NT2/D1 (cell line): ENCODE data around the gene AVL9.

Source experiments
- DNase-seq: peaks from one replicate; pipeline ENCODE4 v3.0.0-alpha.2; 2011; ENCODE audit warnings: low read depth, low spot score
- H3K27me3 ChIP-seq: 2 replicates; pipeline ENCODE4 v1.6.0; 2011; ENCODE audit warnings: mild to moderate bottlenecking; ENCODE audit not compliant: insufficient read length, insufficient read depth
- H3K36me3 ChIP-seq: 2 replicates; pipeline ENCODE4 v1.6.1; 2011; ENCODE audit warnings: mild to moderate bottlenecking, low read length, mixed read lengths; ENCODE audit not compliant: insufficient read depth, insufficient read length
- H3K4me1 ChIP-seq: 2 replicates; pipeline ENCODE4 v1.5.1; 2011; ENCODE audit not compliant: insufficient read depth, insufficient read length
- H3K4me3 ChIP-seq: 2 replicates; pipeline ENCODE4 v1.5.1; 2011; ENCODE audit warnings: low read depth; ENCODE audit not compliant: insufficient read length
- H3K9ac ChIP-seq: 2 replicates; pipeline ENCODE4 v1.6.0; 2011; ENCODE audit warnings: low read depth; ENCODE audit not compliant: insufficient read length
- H3K9me3 ChIP-seq: 2 replicates; pipeline ENCODE4 v1.5.1; 2011; ENCODE audit warnings: mild to moderate bottlenecking, low read length; ENCODE audit not compliant: insufficient read depth
- SUZ12 ChIP-seq: IDR thresholded peaks from 2 replicates; pipeline ENCODE4 v1.6.1; 2011; ENCODE audit not compliant: insufficient read length, insufficient read depth; ENCODE audit errors: extremely low read depth
- YY1 ChIP-seq: IDR thresholded peaks from 2 replicates; pipeline ENCODE4 v1.6.1; 2011; ENCODE audit not compliant: insufficient read length, insufficient read depth
- ZNF274 ChIP-seq: IDR thresholded peaks from 2 replicates; pipeline ENCODE4 v1.6.1; 2011; ENCODE audit warnings: mild to moderate bottlenecking, low read depth, low read length

AVL9 gene

GRCh38 chr7:32577421-32577820, 82.1 kb downstream of the AVL9 start:
- TF ChIP-seq YY1 = no peak
- no peak for TF ChIP-seq ZNF274
- no peak for TF ChIP-seq SUZ12
- peaks cover 74% of the 10 kb centered on the region for H3K36me3 ChIP-seq
- no peak overlapping the region for H3K4me3 ChIP-seq
- H3K9ac ChIP-seq = no peak overlapping the region
- no peak for DNase-seq
- H3K9me3 ChIP-seq = no peaks in the 10 kb centered on the region
- H3K27me3 ChIP-seq = no peaks in the 10 kb centered on the region
- no peaks in the 10 kb centered on the region for H3K4me1 ChIP-seq

- no peaks in the 10 kb centered on the region for H3K4me1 ChIP-seq
- DNase-seq = no peak
- no peaks in the 10 kb centered on the region for H3K27me3 ChIP-seq
- no peak overlapping the region for H3K4me3 ChIP-seq
- peaks cover 68% of the 10 kb centered on the region for H3K36me3 ChIP-seq
- H3K9ac ChIP-seq = no peak overlapping the region
- TF ChIP-seq ZNF274 (no peak), SUZ12 (no peak), YY1 (no peak)
- H3K9me3 ChIP-seq = no peaks in the 10 kb centered on the region
Measured at GRCh38 chr7:32579776-32580175, 84.5 kb downstream of the AVL9 start.

DNA sequence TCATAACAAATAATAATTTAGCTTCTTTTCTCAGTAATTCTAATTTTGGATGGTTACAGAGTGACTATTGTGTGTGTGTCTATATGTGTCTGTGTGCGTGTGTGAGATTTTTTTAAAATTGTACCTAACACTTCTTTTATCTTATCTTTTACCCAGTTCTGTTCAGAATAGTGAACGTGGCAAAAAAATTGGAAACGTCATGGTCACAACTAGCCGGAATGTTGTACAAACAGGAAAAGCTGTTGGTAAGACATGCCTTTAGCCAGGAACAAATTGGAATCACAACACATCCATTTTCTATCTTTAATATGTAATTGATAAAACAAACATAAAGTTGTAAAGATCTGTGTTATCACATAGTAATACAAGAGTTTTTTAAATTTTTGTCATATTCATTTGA, 85.4 kb downstream of the AVL9 start:
- Histone ChIP-seq H3K9ac (no peak overlapping the region), H3K27me3 (no peaks in the 10 kb centered on the region), H3K9me3 (no peaks in the 10 kb centered on the region), H3K4me3 (no peak overlapping the region), H3K4me1 (no peaks in the 10 kb centered on the region), H3K36me3 (peaks cover 64% of the 10 kb centered on the region)
- DNase-seq = no peak
- TF ChIP-seq SUZ12 (no peak), YY1 (no peak), ZNF274 (no peak)

GRCh38 chr7:32582036-32582435, 86.7 kb downstream of the AVL9 start:
- Histone ChIP-seq H3K9ac (no peak overlapping the region), H3K36me3 (peaks cover 56% of the 10 kb centered on the region), H3K27me3 (no peaks in the 10 kb centered on the region), H3K4me3 (no peak overlapping the region), H3K4me1 (no peaks in the 10 kb centered on the region), H3K9me3 (no peaks in the 10 kb centered on the region)
- no peak for DNase-seq
- TF ChIP-seq YY1 = no peak
- no peak for TF ChIP-seq ZNF274
- no peak for TF ChIP-seq SUZ12

DNA sequence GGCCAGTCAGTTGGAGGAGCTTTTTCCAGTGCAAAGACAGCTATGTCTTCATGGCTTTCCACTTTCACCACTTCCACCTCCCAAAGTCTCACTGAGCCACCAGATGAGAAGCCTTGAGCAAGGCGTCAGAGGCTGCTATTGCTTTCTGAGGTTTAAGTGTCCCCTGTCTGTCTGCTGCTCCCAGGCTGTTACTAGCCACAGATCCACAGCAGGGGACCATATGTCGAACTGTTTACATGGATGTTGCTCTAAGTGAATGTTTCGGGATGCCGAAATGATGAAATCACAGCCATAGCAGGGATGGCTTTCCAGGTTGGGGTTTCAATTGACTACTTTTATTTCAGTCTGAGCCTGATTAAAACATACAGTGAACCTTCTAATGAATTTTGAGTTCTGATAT, 88.5 kb downstream of the AVL9 start:
- Histone ChIP-seq H3K4me1 (no peaks in the 10 kb centered on the region), H3K4me3 (no peak overlapping the region), H3K36me3 (peaks cover 46% of the 10 kb centered on the region), H3K9ac (no peak overlapping the region), H3K9me3 (no peaks in the 10 kb centered on the region), H3K27me3 (no peaks in the 10 kb centered on the region)
- DNase-seq = no peak
- no peak for TF ChIP-seq YY1
- TF ChIP-seq ZNF274 = no peak
- no peak for TF ChIP-seq SUZ12

DNA sequence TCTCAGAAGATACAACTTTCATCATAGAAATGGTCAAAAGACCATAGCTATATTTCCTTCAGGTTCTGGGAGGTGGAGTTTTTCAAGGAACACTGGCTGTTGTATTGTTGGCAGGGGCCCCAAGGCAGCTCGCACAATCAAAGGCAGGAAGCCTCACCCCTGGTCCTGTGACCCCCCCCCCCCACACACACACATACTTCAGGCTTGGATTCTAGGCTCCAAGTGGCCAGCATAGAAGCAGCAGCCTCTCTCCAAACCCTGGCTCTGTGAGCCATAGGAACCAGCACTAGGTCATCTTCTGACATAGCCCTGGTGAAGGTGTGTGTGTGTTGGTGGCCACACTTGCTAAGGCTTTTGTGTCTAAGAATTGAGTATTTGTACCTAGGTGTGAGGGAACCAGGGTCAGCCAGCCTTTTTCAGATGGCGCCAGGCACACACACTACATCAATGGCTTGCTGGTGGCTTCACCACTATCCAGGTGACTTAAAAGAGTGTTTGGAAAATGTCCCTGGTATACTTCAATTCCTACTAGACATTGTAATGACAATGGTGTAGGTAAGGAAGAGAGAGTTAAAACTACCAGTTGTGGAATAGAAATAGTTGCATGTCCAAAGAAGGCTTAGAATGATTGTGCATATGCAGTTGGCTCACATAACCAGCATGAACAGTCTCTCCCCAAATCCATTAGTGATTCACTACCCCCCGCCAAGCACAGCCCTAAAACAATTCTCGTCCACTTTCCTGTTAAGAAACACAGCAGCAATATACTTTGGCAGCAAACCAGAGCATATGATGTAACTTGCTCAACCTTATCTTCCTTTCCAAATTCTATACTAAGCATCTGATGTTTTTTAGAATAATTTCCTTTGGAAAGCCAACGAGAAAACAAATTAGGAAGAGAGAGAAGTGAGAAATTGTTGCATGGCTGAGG, 91.3 kb downstream of the AVL9 start:
- no peak overlapping the region for H3K4me3 ChIP-seq
- H3K4me1 ChIP-seq = no peaks in the 10 kb centered on the region
- H3K36me3 ChIP-seq = peaks cover 24% of the 10 kb centered on the region
- H3K27me3 ChIP-seq = no peaks in the 10 kb centered on the region
- H3K9me3 ChIP-seq = no peaks in the 10 kb centered on the region
- TF ChIP-seq ZNF274 (no peak), YY1 (no peak), SUZ12 (no peak)
- H3K9ac ChIP-seq = no peak overlapping the region
- DNase-seq = no peak

DNA sequence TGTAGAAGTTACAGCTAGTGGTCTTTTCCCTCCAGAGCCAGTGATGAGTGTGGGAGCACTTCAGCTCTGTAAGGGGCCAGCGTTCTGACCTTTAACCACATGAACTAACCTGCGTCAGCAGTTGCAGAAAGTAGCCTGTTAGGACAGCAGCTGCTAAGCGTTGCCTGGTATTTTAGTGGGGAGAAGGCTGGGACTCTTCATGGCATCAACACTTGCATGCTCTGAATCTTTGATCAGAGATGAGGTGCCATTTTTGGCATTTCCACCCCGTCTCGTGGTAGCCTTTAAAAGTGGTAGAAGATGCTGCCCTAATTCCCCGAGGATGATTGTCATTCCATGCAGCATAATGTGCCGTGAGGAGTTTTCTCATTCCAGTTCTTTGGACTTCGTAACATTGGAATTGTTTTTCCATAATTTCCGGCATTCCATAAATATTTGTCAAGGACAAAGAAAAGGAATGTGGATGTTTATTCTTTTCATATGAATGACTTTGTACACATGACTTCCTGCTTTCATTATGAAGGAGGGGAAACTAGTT, 92.2 kb downstream of the AVL9 start:
- H3K4me3 ChIP-seq = no peak overlapping the region

More for the DNA sequence above, 92.2 kb downstream of the AVL9 start:
- Histone ChIP-seq H3K27me3 (no peaks in the 10 kb centered on the region), H3K9ac (no peak overlapping the region), H3K4me1 (no peaks in the 10 kb centered on the region), H3K9me3 (no peaks in the 10 kb centered on the region), H3K36me3 (peaks cover 21% of the 10 kb centered on the region)
- TF ChIP-seq YY1 (no peak), ZNF274 (no peak), SUZ12 (no peak)
- no peak for DNase-seq
